AG08396 (cell line): ENCODE measurements around the gene HP1BP3.

Source experiments
- DNase-seq: peaks from one replicate; pipeline ENCODE4 v3.0.0; 2012; ENCODE audit warnings: low spot score, mixed read lengths

Gene HP1BP3

GRCh38 chr1:20711285-20712214, 75.6 kb downstream of the HP1BP3 start:
- DNase-seq: no peak

- DNase-seq: no peak
These were observed 76.4 kb downstream of the HP1BP3 start for GRCh38 chr1:20710469-20711284.

- DNase-seq: no peak
These were observed 77.2 kb downstream of the HP1BP3 start for GRCh38 chr1:20709868-20710267.

- no peak for DNase-seq
These were observed 78.2 kb downstream of the HP1BP3 start for GRCh38 chr1:20708891-20709290.

GRCh38 chr1:20708057-20708456, 79.0 kb downstream of the HP1BP3 start:
- no peak for DNase-seq

- no peak for DNase-seq
These were observed 80.3 kb downstream of the HP1BP3 start for GRCh38 chr1:20706841-20707240.

- DNase-seq: no peak
These were observed 81.8 kb downstream of the HP1BP3 start for GRCh38 chr1:20705203-20705755.

- DNase-seq: no peak
These were observed 82.5 kb downstream of the HP1BP3 start for GRCh38 chr1:20704390-20705202.

GRCh38 chr1:20703124-20703756, 83.9 kb downstream of the HP1BP3 start:
- no peak for DNase-seq

GRCh38 chr1:20702416-20702815, 84.7 kb downstream of the HP1BP3 start:
- peak; percentile 61 for DNase-seq

GRCh38 chr1:20701847-20702246, 85.3 kb downstream of the HP1BP3 start:
- DNase-seq: no peak

GRCh38 chr1:20701446-20701845, 85.7 kb downstream of the HP1BP3 start:
- no peak for DNase-seq

GRCh38 chr1:20700636-20701215, 86.4 kb downstream of the HP1BP3 start:
- no peak for DNase-seq

GRCh38 chr1:20699558-20699957, 87.5 kb downstream of the HP1BP3 start:
- no peak for DNase-seq

- peak; percentile 70 for DNase-seq
These were observed 88.8 kb downstream of the HP1BP3 start for GRCh38 chr1:20698195-20698910.

GRCh38 chr1:20697563-20697962, 89.5 kb downstream of the HP1BP3 start:
- no peak for DNase-seq

- DNase-seq: peak; percentile 95
These were observed 90.4 kb downstream of the HP1BP3 start for GRCh38 chr1:20696397-20697333.

- no peak for DNase-seq
These were observed 91.6 kb downstream of the HP1BP3 start for GRCh38 chr1:20695515-20695914.

GRCh38 chr1:20693623-20694022, 93.5 kb downstream of the HP1BP3 start:
- no peak for DNase-seq
